Pancreas (tissue), 10 donors: ENCODE results near the gene SLC27A5. TPM values are rescaled to one million over a fixed set of nuclear protein-coding genes. Genes with fewer than 3 reads are reported as not detected.

Source experiments
- ATAC-seq, 4 donors: fragments of 200-7000 bp; cut with Tn5 transposase; one replicate each; pipeline versions ENCODE4 v1.8.0 to v1.9.1; 2020; ENCODE audit warnings: mild to moderate bottlenecking in 4 of 4, moderate library complexity in 4 of 4
- DNase-seq, 6 donors: peaks; one replicate each; pipeline ENCODE4 v3.0.0-alpha.2; 2020
- FAIRE-seq: peaks from 2 replicates; lab custom pipeline; 2012; peaks lifted over from hg19 to GRCh38; lab: Jason Lieb, UNC
- H3K27ac ChIP-seq, 4 donors: fragments of 200-600 bp; sonication (generic); 1 replicate in 3 of 4; 2 replicates in 1 of 4; pipeline versions ENCODE4 v1.5.0 to v1.8.0; 2020
- H3K27me3 ChIP-seq, 4 donors: fragments of 200-600 bp; one replicate each; pipeline ENCODE4 v1.8.0; 2021
- H3K36me3 ChIP-seq, 3 donors: fragments of 200-600 bp; sonication (generic) in 1 of 3; one replicate each; pipeline versions ENCODE4 v1.5.0 to v1.8.0; 2020 to 2021
- H3K4me1 ChIP-seq, 3 donors: fragments of 200-600 bp; one replicate each; pipeline ENCODE4 v1.8.0; 2021
- H3K4me3 ChIP-seq, 4 donors: fragments of 200-600 bp; sonication (generic) in 2 of 4; one replicate each; pipeline versions ENCODE4 v1.5.0 to v1.8.0; 2020 to 2021
- H3K9me3 ChIP-seq, 4 donors: fragments of 200-600 bp; one replicate each; pipeline ENCODE4 v1.8.0; 2021
- WGBS, 2 donors: extraction: QIAGEN DNeasy Blood & Tissue Kit; methylation state at CpG; one replicate each; pipeline ENCODE4 v1.1.7; 2013; 5-methylcytosine and 5-hydroxymethylcytosine counted together
- intact Hi-C, 3 donors: fragments of 100-400 bp; cut with DNase I; formaldehyde crosslinking; loops; one replicate each; pipeline versions ENCODE4 v1.11.1 to v1.14.2; 2022
- polyA plus RNA-seq, 2 donors: library from polyadenylated mRNA; stranded (reverse); fragments of 200-250 nt; gene quantifications; one replicate each; pipeline ENCODE4 v1.2.3, GENCODE V29; 2013
- total RNA-seq, 6 donors: library from RNA; stranded (reverse); fragmentation: NEBNext Ultra II Directional in 4 of 6; extraction: Animal tissue kit (Norgen Biotek cat#: 25700) in 4 of 6; gene quantifications; one replicate each; pipeline versions ENCODE4 v1.2.1 to v1.2.4, GENCODE V29; 2021 to 2023
- TF ChIP-seq, protein P1 (sequence below), 4 donors: fragments of 200-600 bp; sonication (generic) in 3 of 4; IDR thresholded peaks; one replicate each; pipeline versions ENCODE4 v1.5.0 to v1.8.0; 2021; ENCODE audit warnings: antibody characterized with exemption in 4 of 4
- donor health status: healthy with polysubstance abuse.
- donor health status: DM: no; HTN: no; CAD: no; lungs with moderate emphysema.
- donor health status: DM: no; HTN: no; CAD: no.
- donor health status: control.
- donor health status: control.
- donor health status: Bipolar disorder and iron deficiency.
- donor health status: DM: yes; HTN: yes; CAD: no.
- donor health status: DM: no; HTN: no; CAD: no.
- donor health status: DM: no; HTN: no; CAD: no.
- donor health status: DM: yes; HTN: yes; CAD: no.

SLC27A5 gene
- total and polyA plus RNA-seq, 8 donors = 3.0 to 15.6 (median 6.1) TPM

DNA sequence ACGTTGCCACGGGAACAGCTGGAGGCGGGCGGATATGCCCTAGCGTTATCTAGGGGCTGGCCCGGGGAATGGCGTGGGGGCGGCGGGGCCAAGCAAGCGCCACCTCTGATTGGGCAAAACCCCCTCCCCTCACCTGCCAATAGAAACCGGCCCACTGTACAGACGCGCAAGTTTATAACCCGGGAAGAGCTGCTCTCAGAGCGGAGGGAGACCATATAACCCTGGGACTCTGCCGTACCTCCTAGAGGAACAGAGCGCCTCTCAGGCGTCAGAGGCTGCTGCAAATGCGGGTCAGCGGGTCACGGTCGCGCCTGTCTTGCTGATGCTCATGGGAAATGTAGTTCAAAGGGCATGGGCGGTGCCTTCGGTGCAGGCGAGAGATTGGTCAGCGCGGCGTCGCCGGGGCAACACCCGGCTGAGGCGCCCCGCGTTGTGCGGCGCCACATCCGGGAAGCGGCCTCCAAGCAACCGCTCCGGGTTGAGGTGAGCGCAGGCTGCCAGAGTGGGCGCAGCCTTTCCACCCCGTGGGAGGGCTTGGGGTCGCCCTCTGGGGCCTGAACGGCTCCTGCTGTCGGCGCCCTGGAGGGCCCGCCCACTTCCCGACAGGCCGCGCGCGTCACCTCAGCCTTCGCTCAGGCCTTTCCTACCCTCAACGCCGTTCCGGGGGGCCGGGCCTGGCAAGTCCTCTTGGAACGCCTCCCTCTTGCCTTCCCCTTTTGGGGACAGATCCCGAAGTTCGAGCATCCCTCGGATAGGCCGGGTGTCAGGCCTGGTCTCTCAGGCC, 35.9 kb downstream of the SLC27A5 start, which contains the start of gene ZNF446:
ZNF446 (plus strand) TSS at position 639 of the 784 bp plus-strand sequence. CDS start 867 bp downstream, outside the sequence.
- 0 to 1% methylated on average over 61 to 64 of the region's 64 CpGs for WGBS, 2 donors
- peaks cover 0 to 10% (median 0%) of the 10 kb centered on the region in 3 donors for H3K4me1 ChIP-seq
- intact Hi-C loops = no loop called here
- TF ChIP-seq, protein P1, sequence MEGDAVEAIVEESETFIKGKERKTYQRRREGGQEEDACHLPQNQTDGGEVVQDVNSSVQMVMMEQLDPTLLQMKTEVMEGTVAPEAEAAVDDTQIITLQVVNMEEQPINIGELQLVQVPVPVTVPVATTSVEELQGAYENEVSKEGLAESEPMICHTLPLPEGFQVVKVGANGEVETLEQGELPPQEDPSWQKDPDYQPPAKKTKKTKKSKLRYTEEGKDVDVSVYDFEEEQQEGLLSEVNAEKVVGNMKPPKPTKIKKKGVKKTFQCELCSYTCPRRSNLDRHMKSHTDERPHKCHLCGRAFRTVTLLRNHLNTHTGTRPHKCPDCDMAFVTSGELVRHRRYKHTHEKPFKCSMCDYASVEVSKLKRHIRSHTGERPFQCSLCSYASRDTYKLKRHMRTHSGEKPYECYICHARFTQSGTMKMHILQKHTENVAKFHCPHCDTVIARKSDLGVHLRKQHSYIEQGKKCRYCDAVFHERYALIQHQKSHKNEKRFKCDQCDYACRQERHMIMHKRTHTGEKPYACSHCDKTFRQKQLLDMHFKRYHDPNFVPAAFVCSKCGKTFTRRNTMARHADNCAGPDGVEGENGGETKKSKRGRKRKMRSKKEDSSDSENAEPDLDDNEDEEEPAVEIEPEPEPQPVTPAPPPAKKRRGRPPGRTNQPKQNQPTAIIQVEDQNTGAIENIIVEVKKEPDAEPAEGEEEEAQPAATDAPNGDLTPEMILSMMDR (IDR thresholded peaks at IDR 0.05) = no peak
- H3K9me3 ChIP-seq = no peaks in the 10 kb centered on the region
- peak within 1 kb of the TSS; percentile 32 to 67 (median 63) for H3K4me3 ChIP-seq
- H3K27ac ChIP-seq = peak within 1 kb of the TSS; percentile 84 to 89 (median 86)
- peaks cover 0 to 16% (median 8%) of the 10 kb centered on the region in 3 donors for H3K36me3 ChIP-seq
- no peaks in the 10 kb centered on the region for H3K27me3 ChIP-seq
- peak; percentile 92 to 95 (median 92) for ATAC-seq
- peak; percentile 85 for FAIRE-seq
- peak; percentile 92 to 97 (median 95) for DNase-seq

DNA sequence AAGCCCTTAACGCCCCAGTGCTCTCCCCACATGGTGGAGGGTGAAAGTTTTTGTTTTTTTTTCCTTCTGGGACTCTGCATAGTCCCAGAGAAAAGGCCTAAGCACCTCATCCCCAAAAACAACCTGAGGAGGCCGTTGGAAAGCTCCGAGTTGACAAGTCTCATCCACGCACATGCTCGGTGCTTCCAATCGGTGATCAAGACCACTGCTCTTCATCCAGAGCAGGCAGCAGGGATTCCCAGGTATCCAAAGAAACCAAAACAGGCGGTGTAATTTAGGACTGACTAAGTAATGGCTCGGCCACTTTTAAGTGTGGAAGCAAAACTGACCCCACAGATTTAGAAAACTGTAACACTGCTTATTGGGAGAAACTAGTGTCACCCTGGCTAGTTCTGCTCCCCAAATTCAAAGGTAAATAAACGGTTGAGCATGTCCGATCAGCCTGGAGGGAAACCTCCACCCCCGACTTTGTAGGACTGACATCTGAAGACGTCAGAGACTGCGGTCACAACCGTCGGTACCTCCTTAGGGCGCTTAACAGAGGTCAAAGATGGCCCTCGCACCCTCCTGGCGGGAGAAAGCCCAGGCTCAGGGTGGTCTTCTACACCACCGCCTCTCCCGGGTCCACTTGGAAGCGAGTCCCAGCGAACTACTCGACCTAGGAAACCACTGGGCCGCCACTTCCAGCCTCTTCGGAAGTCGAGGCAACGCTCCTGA, 36.6 kb downstream of the SLC27A5 start:
- intact Hi-C loops = no loop called here
- no peak for FAIRE-seq
- Histone ChIP-seq H3K36me3 (peaks cover 0 to 11% (median 8%) of the 10 kb centered on the region in 3 donors), H3K4me3 (peak overlapping the region; percentile 32 to 67 (median 63)), H3K27ac (peak overlapping the region; percentile 84 to 89 (median 86)), H3K27me3 (no peaks in the 10 kb centered on the region), H3K9me3 (no peaks in the 10 kb centered on the region), H3K4me1 (peaks cover 0 to 10% (median 0%) of the 10 kb centered on the region in 3 donors)
- no peak for ATAC-seq
- TF ChIP-seq, protein P1 (IDR thresholded peaks at IDR 0.05) = no peak
- 21 to 23% methylated on average over 27 of the region's 27 CpGs for WGBS, 2 donors
- no peak for DNase-seq

DNA sequence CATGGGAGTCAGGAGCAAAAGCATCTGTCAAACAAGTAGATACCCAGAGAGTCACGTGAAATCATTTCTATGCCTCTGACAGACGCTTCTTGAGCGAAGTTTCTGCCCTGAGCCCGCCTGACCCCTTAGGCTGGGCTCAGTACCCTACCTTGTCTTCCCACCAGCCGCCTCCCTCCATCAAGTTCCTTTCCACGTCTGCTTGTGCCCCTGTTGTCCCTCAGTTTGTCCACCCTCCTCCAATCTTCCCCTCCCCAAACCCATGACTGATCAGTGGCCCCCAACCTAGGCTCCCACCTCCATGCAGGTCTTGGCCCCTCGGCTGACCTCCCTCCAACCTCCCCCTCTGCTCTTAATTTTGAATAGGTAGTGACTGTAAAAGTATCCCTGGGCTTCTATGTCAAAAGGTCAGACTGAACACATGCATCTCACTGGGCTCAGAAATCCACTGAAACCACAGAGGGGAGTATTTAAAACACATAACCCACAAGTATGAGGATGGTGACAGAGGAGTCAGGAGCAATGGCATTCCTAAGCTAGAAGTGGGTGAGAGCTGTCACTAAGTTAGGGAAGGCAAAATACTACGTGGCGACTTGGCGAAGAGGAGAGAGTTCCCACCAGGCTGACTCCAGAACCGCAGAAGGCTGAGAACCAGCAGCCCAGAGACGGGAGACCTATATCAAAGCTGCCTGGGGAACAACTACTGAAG, 37.3 kb downstream of the SLC27A5 start:
- no peak for FAIRE-seq
- no peak for DNase-seq
- Histone ChIP-seq H3K9me3 (no peaks in the 10 kb centered on the region), H3K4me1 (peaks cover 0 to 10% (median 0%) of the 10 kb centered on the region in 3 donors), H3K4me3 (no peak overlapping the region), H3K36me3 (peaks cover 0 to 9% (median 8%) of the 10 kb centered on the region in 3 donors), H3K27ac (no peak overlapping the region), H3K27me3 (no peaks in the 10 kb centered on the region)
- intact Hi-C loops = no loop called here
- TF ChIP-seq, protein P1 (IDR thresholded peaks at IDR 0.05) = no peak
- no peak for ATAC-seq
- 86 to 88% methylated on average over 12 of the region's 12 CpGs for WGBS, 2 donors

DNA sequence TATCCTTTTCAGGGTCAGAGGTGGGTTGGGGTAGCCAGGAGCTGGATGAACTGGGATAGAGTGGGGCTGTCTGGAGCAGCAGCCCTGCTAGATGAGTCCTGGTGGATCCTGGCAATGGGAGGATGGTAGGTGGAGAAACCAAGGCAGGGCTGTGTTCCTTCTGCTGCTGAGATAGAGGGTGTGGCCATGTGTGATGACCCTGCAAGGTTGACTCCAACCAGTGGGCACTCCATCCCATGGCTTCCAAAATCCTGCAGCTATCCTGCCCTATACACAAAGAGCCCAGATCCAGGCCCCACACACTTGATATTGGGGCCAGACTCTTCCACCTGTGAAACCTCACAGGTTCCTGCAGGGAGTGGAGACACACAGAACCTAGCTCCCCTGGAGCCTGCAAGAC, 38.0 kb downstream of the SLC27A5 start:
- H3K36me3 ChIP-seq = peaks cover 0 to 9% (median 8%) of the 10 kb centered on the region in 3 donors
- ATAC-seq = no peak

More for the DNA sequence above, 38.0 kb downstream of the SLC27A5 start:
- intact Hi-C loops = no loop called here
- Histone ChIP-seq H3K27me3 (no peaks in the 10 kb centered on the region), H3K4me3 (no peak overlapping the region), H3K9me3 (no peaks in the 10 kb centered on the region), H3K4me1 (peaks cover 0 to 10% (median 0%) of the 10 kb centered on the region in 3 donors), H3K27ac (no peak overlapping the region)
- FAIRE-seq (no peak), DNase-seq (no peak)
- TF ChIP-seq, protein P1 (IDR thresholded peaks at IDR 0.05) = no peak
